Measurements from ENCODE around the gene FUT6. TPM values are rescaled to one million over a fixed set of nuclear protein-coding genes. Genes with fewer than 3 reads are reported as not detected.
"Not testable (repeated sequence)": the region's sequence is repeated elsewhere in the genome, so short reads cannot be mapped to it uniquely, and the experiment has no call there.

The FUT6 gene, protein sequence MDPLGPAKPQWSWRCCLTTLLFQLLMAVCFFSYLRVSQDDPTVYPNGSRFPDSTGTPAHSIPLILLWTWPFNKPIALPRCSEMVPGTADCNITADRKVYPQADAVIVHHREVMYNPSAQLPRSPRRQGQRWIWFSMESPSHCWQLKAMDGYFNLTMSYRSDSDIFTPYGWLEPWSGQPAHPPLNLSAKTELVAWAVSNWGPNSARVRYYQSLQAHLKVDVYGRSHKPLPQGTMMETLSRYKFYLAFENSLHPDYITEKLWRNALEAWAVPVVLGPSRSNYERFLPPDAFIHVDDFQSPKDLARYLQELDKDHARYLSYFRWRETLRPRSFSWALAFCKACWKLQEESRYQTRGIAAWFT
- 100 to 1,000 TPM in 3 of 4 donors, 10 to 100 TPM in 1; 90.8 to 329 (median 210) TPM for total RNA-seq

DNA sequence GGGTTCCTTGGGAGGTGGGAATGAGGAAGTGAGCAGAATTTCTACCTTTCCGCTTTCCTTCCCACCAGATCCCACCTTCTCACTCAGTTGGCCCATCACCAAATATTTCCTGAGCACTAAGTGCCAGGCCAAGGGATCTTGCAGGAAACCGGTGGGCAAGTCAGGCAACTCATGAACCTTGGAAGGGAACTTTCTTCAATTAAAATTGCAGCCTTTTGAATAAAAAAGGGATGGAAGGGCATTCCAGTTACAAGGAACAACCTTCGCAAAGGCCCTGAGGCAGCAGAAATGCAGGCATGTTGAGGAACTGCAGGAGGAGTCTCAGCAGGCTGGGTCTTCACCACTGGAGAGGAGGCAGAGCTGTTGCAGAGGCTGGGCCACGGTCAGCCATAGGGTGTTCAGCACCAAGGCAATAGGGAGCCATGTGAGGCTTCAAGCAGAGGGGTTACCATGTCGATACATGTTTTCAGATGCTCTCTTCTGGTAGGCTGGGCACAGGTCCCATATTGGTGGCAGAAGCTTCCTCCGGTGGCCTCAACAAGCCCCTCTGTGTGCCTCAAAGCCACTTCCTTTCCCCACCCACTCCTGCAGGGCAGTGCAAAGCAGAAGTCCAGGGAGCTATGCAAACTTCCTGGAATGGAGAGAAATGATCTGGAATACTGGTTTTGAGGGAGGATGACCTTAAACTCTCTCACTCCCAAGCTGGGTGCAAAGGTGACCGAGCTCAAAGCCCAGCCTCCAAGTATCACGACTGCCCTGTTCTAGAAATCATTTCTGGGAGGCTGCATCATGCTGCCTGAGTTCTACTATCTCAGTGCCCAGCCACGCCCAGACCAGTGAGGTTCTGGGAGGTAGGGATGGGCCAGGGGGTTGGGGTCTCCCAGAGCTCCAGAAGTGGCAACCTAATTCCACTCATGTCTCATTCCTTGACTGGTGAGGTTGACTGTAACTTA, at the start of gene FUT6:
TSS of gene FUT6 (minus strand) at position 638 of the 953 bp plus-strand sequence. CDS start 7,135 bp downstream, outside the sequence.
- H3K4me1 ChIP-seq: peaks cover 0 to 26% (median 2%) of the 10 kb centered on the region in 4 donors
- H3K27ac ChIP-seq: peak within 1 kb of the TSS in 3 of 4 donors; percentile 73 to 91 (median 88)
- H3K4me3 ChIP-seq: peak within 1 kb of the TSS in 3 of 4 donors; percentile 27 to 59 (median 52)
- H3K27me3 ChIP-seq: no peaks in the 10 kb centered on the region
- no peaks in the 10 kb centered on the region for H3K9me3 ChIP-seq
- H3K36me3 ChIP-seq: peaks cover 0 to 29% (median 0%) of the 10 kb centered on the region in 3 donors
- TF ChIP-seq POLR2A (IDR thresholded peaks at IDR 0.05): peak; percentile 42 to 57
- TF ChIP-seq, protein P1, sequence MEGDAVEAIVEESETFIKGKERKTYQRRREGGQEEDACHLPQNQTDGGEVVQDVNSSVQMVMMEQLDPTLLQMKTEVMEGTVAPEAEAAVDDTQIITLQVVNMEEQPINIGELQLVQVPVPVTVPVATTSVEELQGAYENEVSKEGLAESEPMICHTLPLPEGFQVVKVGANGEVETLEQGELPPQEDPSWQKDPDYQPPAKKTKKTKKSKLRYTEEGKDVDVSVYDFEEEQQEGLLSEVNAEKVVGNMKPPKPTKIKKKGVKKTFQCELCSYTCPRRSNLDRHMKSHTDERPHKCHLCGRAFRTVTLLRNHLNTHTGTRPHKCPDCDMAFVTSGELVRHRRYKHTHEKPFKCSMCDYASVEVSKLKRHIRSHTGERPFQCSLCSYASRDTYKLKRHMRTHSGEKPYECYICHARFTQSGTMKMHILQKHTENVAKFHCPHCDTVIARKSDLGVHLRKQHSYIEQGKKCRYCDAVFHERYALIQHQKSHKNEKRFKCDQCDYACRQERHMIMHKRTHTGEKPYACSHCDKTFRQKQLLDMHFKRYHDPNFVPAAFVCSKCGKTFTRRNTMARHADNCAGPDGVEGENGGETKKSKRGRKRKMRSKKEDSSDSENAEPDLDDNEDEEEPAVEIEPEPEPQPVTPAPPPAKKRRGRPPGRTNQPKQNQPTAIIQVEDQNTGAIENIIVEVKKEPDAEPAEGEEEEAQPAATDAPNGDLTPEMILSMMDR (IDR thresholded peaks at IDR 0.05): peak in 1 of 6 experiments; percentile 23
- DNase-seq: peak in 2 of 3 donors; percentile 68 to 77

DNA sequence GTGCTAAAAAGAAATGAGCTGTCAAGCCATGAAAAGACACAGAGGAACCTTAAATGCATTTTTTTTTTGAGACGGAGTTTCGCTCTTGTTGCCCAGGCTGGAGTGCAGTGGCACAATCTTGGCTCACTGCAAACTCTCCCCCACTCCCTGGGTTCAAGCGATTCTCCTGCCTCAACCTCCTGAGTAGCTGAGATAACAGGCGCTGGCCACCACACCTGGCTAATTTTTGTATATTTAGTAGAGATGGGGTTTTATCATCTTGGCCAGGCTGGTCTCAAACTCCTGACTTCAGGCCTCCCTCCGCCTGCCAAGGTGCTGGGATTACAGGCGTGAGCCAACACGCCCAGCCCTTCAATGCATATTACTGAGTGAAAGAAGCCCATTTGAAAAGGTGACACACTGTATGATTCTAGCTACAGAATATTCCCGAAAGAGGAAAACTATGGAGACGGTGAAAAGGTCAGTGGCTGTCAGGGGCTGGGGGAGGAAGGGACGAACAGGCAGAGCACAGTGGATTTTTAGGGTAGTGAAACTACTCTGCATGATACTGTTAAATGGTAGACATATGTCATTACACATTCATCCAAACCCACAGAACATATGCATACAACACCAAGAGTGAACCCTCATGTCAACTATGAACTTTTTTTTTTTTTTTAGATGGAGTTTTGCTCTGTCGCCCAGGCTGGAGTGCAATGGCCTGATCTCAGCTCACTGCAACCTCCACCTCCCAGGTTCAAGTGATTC, 44.7 kb upstream of the FUT6 start:
- not testable (repeated sequence) for DNase-seq, H3K36me3 ChIP-seq, H3K27me3 ChIP-seq, H3K27ac ChIP-seq, H3K9me3 ChIP-seq, H3K4me3 ChIP-seq
- peaks cover 0 to 13% (median 0%) of the 10 kb centered on the region in 4 donors for H3K4me1 ChIP-seq

DNA sequence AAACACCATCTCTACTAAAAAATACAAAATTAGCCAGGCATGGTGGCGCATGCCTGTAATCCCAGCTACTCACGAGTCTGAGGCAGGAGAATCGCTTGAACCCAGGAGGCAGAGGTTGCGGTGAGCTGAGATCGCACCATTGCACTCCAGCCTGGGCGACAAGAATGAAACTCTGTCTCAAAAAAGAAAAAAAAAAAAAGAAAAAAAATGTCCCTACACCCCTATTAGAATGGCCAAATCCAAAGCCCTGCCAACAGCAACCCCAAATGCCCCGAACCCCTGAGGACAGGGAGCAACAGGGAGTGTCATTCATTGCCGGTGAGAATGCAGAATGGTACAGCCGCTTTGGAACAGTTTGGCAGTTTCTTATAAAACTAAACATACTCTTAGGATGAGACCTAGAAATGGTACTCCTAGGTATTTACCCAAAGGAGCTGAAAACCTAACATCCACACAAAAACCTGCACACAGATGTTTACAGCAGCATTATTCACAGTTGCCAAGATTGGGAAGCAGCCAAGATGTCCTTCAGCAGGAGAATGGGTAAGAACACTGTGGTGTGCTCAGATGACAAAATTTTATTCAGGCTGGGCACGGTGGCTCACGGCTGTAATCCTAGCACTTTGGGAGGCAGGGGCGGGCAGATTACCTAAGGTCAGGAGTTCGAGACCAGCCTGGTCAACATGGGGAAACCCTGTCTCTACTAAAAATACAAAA, 43.8 kb upstream of the FUT6 start:
- not testable (repeated sequence) for H3K9me3 ChIP-seq, DNase-seq, H3K36me3 ChIP-seq, H3K27ac ChIP-seq, H3K27me3 ChIP-seq, H3K4me3 ChIP-seq
- H3K4me1 ChIP-seq: peaks cover 0 to 13% (median 0%) of the 10 kb centered on the region in 4 donors

DNA sequence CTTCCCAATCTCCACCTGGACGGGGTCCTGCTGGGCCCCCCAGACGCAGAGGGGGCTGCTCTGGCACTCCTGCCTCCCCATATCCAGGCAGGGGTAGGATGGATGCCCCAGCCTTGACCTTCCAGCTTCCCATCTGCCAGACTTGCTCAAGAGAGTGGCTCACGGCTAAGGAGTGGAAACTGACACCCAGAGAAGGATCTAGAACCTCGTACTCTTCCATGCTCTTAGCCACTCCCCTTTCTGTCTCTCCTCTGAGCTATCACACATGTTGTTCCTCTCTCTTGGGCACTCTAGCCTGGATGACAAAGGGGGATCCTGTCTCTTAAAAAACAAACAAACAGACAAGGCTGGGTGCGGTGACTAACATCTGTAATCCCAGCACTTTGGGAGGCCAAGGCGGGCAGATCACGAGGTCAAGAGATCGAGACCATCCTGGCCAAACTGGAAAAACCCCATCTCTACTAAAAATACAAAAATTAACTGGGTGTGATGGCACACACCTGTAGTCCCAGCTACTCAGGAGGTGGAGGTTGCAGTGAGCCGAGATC, 43.0 kb upstream of the FUT6 start:
- no peak overlapping the region for H3K4me3 ChIP-seq
- no peaks in the 10 kb centered on the region for H3K9me3 ChIP-seq
- DNase-seq: no peak
- no peak for TF ChIP-seq POLR2A (IDR thresholded peaks at IDR 0.05)
- TF ChIP-seq, protein P1 (IDR thresholded peaks at IDR 0.05): no peak
- no peak overlapping the region for H3K27ac ChIP-seq
- peaks cover 0 to 13% (median 0%) of the 10 kb centered on the region in 4 donors for H3K4me1 ChIP-seq
- H3K36me3 ChIP-seq: no peaks in the 10 kb centered on the region
- H3K27me3 ChIP-seq: no peaks in the 10 kb centered on the region

DNA sequence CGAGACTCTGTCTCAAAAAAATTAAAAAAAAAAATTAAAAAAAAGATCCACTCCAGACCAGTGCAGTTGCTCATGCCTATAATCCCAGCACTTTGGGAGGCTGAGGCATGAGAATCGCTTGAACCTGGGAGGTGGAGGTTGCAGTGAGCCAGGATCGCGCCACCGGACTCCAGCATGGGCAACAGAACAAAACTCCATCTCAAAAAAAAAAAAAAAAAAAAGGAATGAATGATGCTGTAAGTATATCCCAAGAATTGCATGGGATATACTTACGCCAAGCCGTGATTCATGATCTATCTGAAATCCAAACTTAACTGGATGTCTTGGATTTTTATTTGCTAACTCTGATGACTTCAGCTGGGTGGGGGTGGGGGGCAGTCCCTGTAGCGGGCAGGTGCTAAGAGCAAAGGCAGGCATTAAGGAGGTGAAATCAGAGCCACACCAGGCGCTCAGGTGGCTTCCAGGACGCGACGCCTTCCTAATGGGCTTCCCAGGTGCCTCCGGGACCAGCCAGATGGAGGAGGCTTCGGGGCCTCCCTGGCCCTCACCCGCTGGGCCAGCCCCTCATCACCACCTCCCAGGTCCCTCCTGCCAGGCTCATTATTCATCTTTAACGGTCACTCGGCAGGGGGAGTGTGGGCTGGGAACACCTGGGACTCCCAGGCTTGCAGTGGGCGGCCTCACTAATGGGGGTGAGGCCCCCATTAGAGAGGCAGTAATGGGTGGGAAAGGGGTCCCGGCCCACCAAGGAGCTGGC, 42.2 kb upstream of the FUT6 start:
- Histone ChIP-seq H3K4me3 (no peak overlapping the region), H3K27ac (no peak overlapping the region), H3K36me3 (no peaks in the 10 kb centered on the region), H3K4me1 (peaks cover 0 to 13% (median 0%) of the 10 kb centered on the region in 4 donors), H3K27me3 (no peaks in the 10 kb centered on the region), H3K9me3 (no peaks in the 10 kb centered on the region)
- TF ChIP-seq POLR2A (IDR thresholded peaks at IDR 0.05): no peak
- TF ChIP-seq, protein P1 (IDR thresholded peaks at IDR 0.05): no peak
- no peak for DNase-seq
